GM23338 (cell line): ENCODE measurements around the gene CCT2. TPM values are rescaled to one million over a fixed set of nuclear protein-coding genes. Genes with fewer than 3 reads are reported as not detected.

ENCODE experiments used
- ATAC-seq: fragments of 200-7000 bp; cut with Tn5 transposase; 3 replicates; pipeline ENCODE4 v1.9.1; 2020
- DNase-seq: peaks from one replicate; pipeline ENCODE4 v3.0.0-alpha.2; 2015; ENCODE audit warnings: low spot score
- H2AFZ ChIP-seq: fragments of 200-600 bp; sonication (generic); 2 replicates; pipeline ENCODE4 v1.8.0; 2016; ENCODE audit warnings: antibody characterized with exemption, mild to moderate bottlenecking, moderate library complexity
- H3F3A ChIP-seq: fragments of 200-600 bp; sonication (generic); replicated peaks from 2 replicates; pipeline ENCODE4 v1.8.0; 2017; ENCODE audit warnings: antibody characterized with exemption, mixed run types, low read depth
- H3K27ac ChIP-seq: fragments of 200-600 bp; sonication (generic); 2 replicates; pipeline ENCODE4 v1.6.1; 2016; ENCODE audit warnings: low read depth
- H3K27me3 ChIP-seq: fragments of 200-600 bp; sonication (generic); 2 replicates; pipeline ENCODE4 v1.8.0; 2016; ENCODE audit warnings: mild to moderate bottlenecking, mixed run types, moderate library complexity; ENCODE audit not compliant: insufficient read depth
- H3K36me3 ChIP-seq: fragments of 200-600 bp; sonication (generic); 2 replicates; pipeline ENCODE4 v1.8.0; 2016; ENCODE audit warnings: mild to moderate bottlenecking; ENCODE audit not compliant: insufficient read depth
- H3K4me1 ChIP-seq: fragments of 200-600 bp; sonication (generic); 2 replicates; pipeline ENCODE4 v1.8.0; 2016; ENCODE audit warnings: mild to moderate bottlenecking, moderate library complexity; ENCODE audit not compliant: insufficient read depth
- H3K4me2 ChIP-seq: fragments of 200-600 bp; sonication (generic); 2 replicates; pipeline ENCODE4 v1.7.1; 2017; ENCODE audit warnings: mixed run types
- H3K4me3 ChIP-seq: fragments of 200-600 bp; sonication (generic); 2 replicates; pipeline ENCODE4 v1.6.1; 2016; ENCODE audit warnings: mixed run types
- H3K79me2 ChIP-seq: fragments of 200-600 bp; sonication (generic); replicated peaks from 2 replicates; pipeline ENCODE4 v1.8.0; 2017; ENCODE audit warnings: mild to moderate bottlenecking; ENCODE audit not compliant: insufficient read depth
- H3K9me2 ChIP-seq: fragments of 200-600 bp; sonication (generic); 2 replicates; pipeline ENCODE4 v1.8.0; 2017; ENCODE audit not compliant: insufficient read depth
- H4K20me1 ChIP-seq: fragments of 200-600 bp; sonication (generic); replicated peaks from 2 replicates; pipeline ENCODE4 v1.8.0; 2017; ENCODE audit warnings: mild to moderate bottlenecking; ENCODE audit not compliant: insufficient read depth
- H3K27ac Mint-ChIP-seq: 2 replicates; pipeline ENCODE4 v1.8.0; 2020; ENCODE audit warnings: inconsistent platforms, mild to moderate bottlenecking, moderate library complexity, mixed read lengths
- H3K27me3 Mint-ChIP-seq: 3 replicates; pipeline ENCODE4 v1.8.0; 2022; ENCODE audit warnings: low read depth, mild to moderate bottlenecking, moderate library complexity, mixed read lengths, inconsistent platforms; ENCODE audit not compliant: insufficient read depth, poor library complexity
- H3K36me3 Mint-ChIP-seq: 3 replicates; pipeline ENCODE4 v1.8.0; 2021; ENCODE audit warnings: low read depth, mild to moderate bottlenecking, inconsistent platforms, moderate library complexity, mixed read lengths
- H3K4me1 Mint-ChIP-seq: 3 replicates; pipeline ENCODE4 v1.8.0; 2020; ENCODE audit warnings: mild to moderate bottlenecking, inconsistent platforms, mixed read lengths
- H3K4me3 Mint-ChIP-seq: 3 replicates; pipeline ENCODE4 v1.8.0; 2021; ENCODE audit warnings: moderate library complexity, mild to moderate bottlenecking, inconsistent platforms, mixed read lengths
- H3K9me3 Mint-ChIP-seq: 3 replicates; pipeline ENCODE4 v1.8.0; 2020; ENCODE audit warnings: moderate library complexity, mild to moderate bottlenecking, inconsistent platforms, mixed read lengths
- CTCF ChIP-seq, 2 experiments: fragments of 200-600 bp in 1 of 2; sonication (generic) in 1 of 2; conservative IDR thresholded peaks; 2 replicates each; pipeline versions ENCODE4 v1.5.1 to v1.6.1; 2016 to 2017; ENCODE audit warnings: antibody characterized with exemption in 2 of 2, low read depth in 2 of 2, mild to moderate bottlenecking in 2 of 2, moderate library complexity in 1 of 2
- EZH2 ChIP-seq: fragments of 200-600 bp; sonication (generic); IDR thresholded peaks from one replicate; pipeline ENCODE4 v1.8.0; 2017; ENCODE audit warnings: antibody characterized with exemption, mild to moderate bottlenecking, low read depth; ENCODE audit not compliant: unreplicated experiment
- EZH2phosphoT487 ChIP-seq: fragments of 200-600 bp; sonication (generic); IDR thresholded peaks from one replicate; pipeline ENCODE4 v1.8.1; 2018; ENCODE audit warnings: antibody characterized with exemption; ENCODE audit not compliant: unreplicated experiment
- JUNB ChIP-seq: IDR thresholded peaks from one replicate; pipeline ENCODE4 v1.6.1; 2016; ENCODE audit warnings: antibody characterized with exemption; ENCODE audit not compliant: unreplicated experiment
- NANOG ChIP-seq: IDR thresholded peaks from 2 replicates; pipeline ENCODE4 v1.6.1; 2016; ENCODE audit warnings: antibody characterized with exemption, borderline replicate concordance
- POLR2AphosphoS5 ChIP-seq: IDR thresholded peaks from 2 replicates; pipeline ENCODE4 v1.6.1; 2016; ENCODE audit warnings: antibody characterized with exemption, low read depth
- STAT1 ChIP-seq: IDR thresholded peaks from one replicate; pipeline ENCODE4 v1.6.1; 2016; ENCODE audit warnings: antibody characterized with exemption; ENCODE audit not compliant: unreplicated experiment
- ZNF114 ChIP-seq: fragments of 250-450 bp; sonication (Bioruptor Pico); IDR thresholded peaks from 2 replicates; pipeline ENCODE4 v1.5.0; 2020; ENCODE audit warnings: mild to moderate bottlenecking, moderate library complexity
- ZNF331 ChIP-seq: fragments of 250-450 bp; sonication (Bioruptor Pico); IDR thresholded peaks from 2 replicates; pipeline ENCODE4 v1.5.0; 2020; ENCODE audit warnings: low read depth, mild to moderate bottlenecking, moderate library complexity
- polyA plus RNA-seq: library from polyadenylated mRNA; unstranded; fragments of >200 nt; fragmentation: Nextera tagmentation; extraction: Ambion mirVana; gene quantifications from 2 replicates; pipeline ENCODE4 v1.2.1, GENCODE V29; 2016
- total RNA-seq: library from RNA; depleted of rRNA; stranded (reverse); fragments of >200 nt; shearing (Covaris generic); gene quantifications from 2 replicates; pipeline ENCODE4 v1.2.3, GENCODE V29; 2014
- TF ChIP-seq, protein P1 (sequence below): IDR thresholded peaks from 2 replicates; pipeline ENCODE4 v1.6.1; 2016; ENCODE audit warnings: antibody characterized with exemption
- TF ChIP-seq, protein P2 (sequence below): IDR thresholded peaks from one replicate; pipeline ENCODE4 v1.6.1; 2018; ENCODE audit warnings: antibody characterized with exemption; ENCODE audit not compliant: unreplicated experiment

The CCT2 gene
- total and polyA plus RNA-seq, 2 experiments from 2014 or later, result 434 to 778 TPM

DNA sequence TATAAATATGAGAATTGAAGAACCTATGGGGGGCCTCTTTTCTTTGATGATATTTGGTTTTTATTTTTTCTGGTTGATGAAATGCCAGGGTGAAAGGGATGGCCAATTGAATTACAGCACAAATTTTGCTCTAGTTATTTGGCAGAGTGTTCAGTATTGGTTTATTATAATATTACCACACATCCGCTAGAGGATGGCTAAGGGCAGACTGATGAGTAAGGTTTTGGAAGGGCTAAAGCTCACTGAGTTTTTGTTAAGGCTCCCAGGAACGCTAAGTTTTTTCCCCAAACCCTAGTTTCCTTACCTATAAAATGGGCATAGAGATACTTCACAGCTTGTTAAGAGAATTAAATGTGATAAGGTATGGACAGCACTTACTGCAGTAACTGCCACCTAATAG is 59.8 kb downstream of the CCT2 start:
- H3K36me3 ChIP-seq, result no peaks in the 10 kb centered on the region
- peaks cover 4% of the 10 kb centered on the region for H3K27me3 Mint-ChIP-seq

DNA sequence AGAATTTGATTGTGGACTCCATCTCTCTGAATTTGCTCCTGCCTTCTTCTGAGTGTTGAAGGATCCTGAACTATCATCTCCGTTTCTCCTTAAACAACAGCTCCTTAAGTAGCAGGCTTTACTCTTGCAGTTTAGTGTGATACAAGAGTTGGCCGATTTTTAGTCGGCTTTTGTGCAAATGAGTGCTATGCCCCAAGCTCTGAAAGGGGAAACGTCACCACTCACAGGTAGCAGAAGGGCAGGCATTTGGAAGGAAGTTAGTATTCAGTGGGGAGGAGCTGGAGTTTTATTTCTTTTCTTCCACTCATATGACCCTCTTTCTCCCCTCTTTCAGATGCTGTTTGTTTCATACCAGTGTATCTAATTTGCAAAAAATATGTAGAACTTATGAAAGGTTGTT is 61.9 kb downstream of the CCT2 start:
- peak overlapping the region; percentile 60; the same call in 1 of the 2 replicates for H2AFZ ChIP-seq

More for the DNA sequence above, 59.8 kb downstream of the CCT2 start:
- Histone ChIP-seq H3F3A (no peaks in the 10 kb centered on the region), H3K4me3 (no peak overlapping the region), H3K4me2 (no peak overlapping the region), H3K27me3 (no peaks in the 10 kb centered on the region), H3K4me1 (no peaks in the 10 kb centered on the region), H3K9me2 (no peaks in the 10 kb centered on the region), H3K79me2 (no peaks in the 10 kb centered on the region), H4K20me1 (no peaks in the 10 kb centered on the region), H2AFZ (no peak overlapping the region), H3K27ac (no peak overlapping the region)
- no peak for DNase-seq
- Mint-ChIP-seq H3K4me1 (no peaks in the 10 kb centered on the region), H3K4me3 (no peak overlapping the region), H3K27ac (no peak overlapping the region), H3K36me3 (no peaks in the 10 kb centered on the region), H3K9me3 (no peaks in the 10 kb centered on the region)
- no peak for TF ChIP-seq POLR2AphosphoS5
- no peak for TF ChIP-seq EZH2phosphoT487
- no peak for TF ChIP-seq STAT1
- TF ChIP-seq NANOG, result no peak
- no peak for TF ChIP-seq CTCF (conservative IDR thresholded peaks at IDR 0.05; ENCODE audit: low read depth in 2 of 2)
- no peak for TF ChIP-seq ZNF114 (CRISPR knock-in tag)
- TF ChIP-seq, protein P1, sequence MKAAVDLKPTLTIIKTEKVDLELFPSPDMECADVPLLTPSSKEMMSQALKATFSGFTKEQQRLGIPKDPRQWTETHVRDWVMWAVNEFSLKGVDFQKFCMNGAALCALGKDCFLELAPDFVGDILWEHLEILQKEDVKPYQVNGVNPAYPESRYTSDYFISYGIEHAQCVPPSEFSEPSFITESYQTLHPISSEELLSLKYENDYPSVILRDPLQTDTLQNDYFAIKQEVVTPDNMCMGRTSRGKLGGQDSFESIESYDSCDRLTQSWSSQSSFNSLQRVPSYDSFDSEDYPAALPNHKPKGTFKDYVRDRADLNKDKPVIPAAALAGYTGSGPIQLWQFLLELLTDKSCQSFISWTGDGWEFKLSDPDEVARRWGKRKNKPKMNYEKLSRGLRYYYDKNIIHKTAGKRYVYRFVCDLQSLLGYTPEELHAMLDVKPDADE, result no peak
- TF ChIP-seq ZNF331, result no peak
- ATAC-seq, result no peak

DNA sequence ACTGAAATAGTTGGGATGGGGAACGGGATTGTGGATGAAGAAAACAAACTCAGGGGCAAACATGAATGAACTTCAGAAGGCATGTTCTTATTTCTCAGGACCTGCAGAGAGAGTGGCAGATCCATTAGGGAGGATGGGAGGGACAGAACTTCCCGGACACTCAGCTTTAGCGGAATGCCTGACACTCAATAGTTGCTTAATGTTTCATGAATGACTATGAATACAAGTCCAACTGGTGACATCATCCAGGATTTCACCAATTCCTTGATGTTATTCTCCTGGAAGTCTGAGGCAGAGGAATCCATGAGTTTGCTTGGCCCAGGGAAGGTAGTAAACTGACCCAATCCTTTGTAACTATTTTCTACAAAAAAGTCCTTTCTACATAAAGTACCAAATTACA is 63.2 kb downstream of the CCT2 start:
- Mint-ChIP-seq H3K36me3 (no peaks in the 10 kb centered on the region), H3K9me3 (no peaks in the 10 kb centered on the region), H3K27me3 (no peaks in the 10 kb centered on the region), H3K27ac (no peak overlapping the region), H3K4me1 (no peaks in the 10 kb centered on the region), H3K4me3 (no peak overlapping the region)
- no peak overlapping the region for H3K4me2 ChIP-seq
- H3F3A ChIP-seq, result no peaks in the 10 kb centered on the region
- H3K4me1 ChIP-seq, result no peaks in the 10 kb centered on the region
- no peaks in the 10 kb centered on the region for H4K20me1 ChIP-seq
- no peak overlapping the region for H2AFZ ChIP-seq
- H3K79me2 ChIP-seq, result no peaks in the 10 kb centered on the region
- H3K4me3 ChIP-seq, result no peak overlapping the region
- H3K36me3 ChIP-seq, result no peaks in the 10 kb centered on the region
- no peaks in the 10 kb centered on the region for H3K9me2 ChIP-seq
- H3K27me3 ChIP-seq, result no peaks in the 10 kb centered on the region
- ATAC-seq, result no peak
- no peak for DNase-seq
- H3K27ac ChIP-seq, result no peak overlapping the region
- no peak for TF ChIP-seq STAT1
- no peak for TF ChIP-seq POLR2AphosphoS5
- TF ChIP-seq EZH2phosphoT487, result no peak
- TF ChIP-seq NANOG, result no peak
- TF ChIP-seq, protein P2, sequence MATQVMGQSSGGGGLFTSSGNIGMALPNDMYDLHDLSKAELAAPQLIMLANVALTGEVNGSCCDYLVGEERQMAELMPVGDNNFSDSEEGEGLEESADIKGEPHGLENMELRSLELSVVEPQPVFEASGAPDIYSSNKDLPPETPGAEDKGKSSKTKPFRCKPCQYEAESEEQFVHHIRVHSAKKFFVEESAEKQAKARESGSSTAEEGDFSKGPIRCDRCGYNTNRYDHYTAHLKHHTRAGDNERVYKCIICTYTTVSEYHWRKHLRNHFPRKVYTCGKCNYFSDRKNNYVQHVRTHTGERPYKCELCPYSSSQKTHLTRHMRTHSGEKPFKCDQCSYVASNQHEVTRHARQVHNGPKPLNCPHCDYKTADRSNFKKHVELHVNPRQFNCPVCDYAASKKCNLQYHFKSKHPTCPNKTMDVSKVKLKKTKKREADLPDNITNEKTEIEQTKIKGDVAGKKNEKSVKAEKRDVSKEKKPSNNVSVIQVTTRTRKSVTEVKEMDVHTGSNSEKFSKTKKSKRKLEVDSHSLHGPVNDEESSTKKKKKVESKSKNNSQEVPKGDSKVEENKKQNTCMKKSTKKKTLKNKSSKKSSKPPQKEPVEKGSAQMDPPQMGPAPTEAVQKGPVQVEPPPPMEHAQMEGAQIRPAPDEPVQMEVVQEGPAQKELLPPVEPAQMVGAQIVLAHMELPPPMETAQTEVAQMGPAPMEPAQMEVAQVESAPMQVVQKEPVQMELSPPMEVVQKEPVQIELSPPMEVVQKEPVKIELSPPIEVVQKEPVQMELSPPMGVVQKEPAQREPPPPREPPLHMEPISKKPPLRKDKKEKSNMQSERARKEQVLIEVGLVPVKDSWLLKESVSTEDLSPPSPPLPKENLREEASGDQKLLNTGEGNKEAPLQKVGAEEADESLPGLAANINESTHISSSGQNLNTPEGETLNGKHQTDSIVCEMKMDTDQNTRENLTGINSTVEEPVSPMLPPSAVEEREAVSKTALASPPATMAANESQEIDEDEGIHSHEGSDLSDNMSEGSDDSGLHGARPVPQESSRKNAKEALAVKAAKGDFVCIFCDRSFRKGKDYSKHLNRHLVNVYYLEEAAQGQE, result no peak
- no peak for TF ChIP-seq ZNF331
- no peak for TF ChIP-seq JUNB
- TF ChIP-seq EZH2, result no peak
- no peak for TF ChIP-seq ZNF114 (CRISPR knock-in tag)

More for the DNA sequence above, 61.9 kb downstream of the CCT2 start:
- H3K4me3 Mint-ChIP-seq, result no peak overlapping the region
- H3K27me3 Mint-ChIP-seq, result no peaks in the 10 kb centered on the region
- Histone ChIP-seq H3K4me3 (no peak overlapping the region), H3K27ac (no peak overlapping the region), H3K36me3 (no peaks in the 10 kb centered on the region), H3K9me2 (no peaks in the 10 kb centered on the region), H3K79me2 (no peaks in the 10 kb centered on the region), H3K27me3 (no peaks in the 10 kb centered on the region), H4K20me1 (no peaks in the 10 kb centered on the region), H3K4me2 (no peak overlapping the region), H3F3A (no peaks in the 10 kb centered on the region), H3K4me1 (no peaks in the 10 kb centered on the region)
- H3K4me1 Mint-ChIP-seq, result no peaks in the 10 kb centered on the region
- H3K27ac Mint-ChIP-seq, result no peak overlapping the region
- H3K36me3 Mint-ChIP-seq, result no peaks in the 10 kb centered on the region
- H3K9me3 Mint-ChIP-seq, result no peaks in the 10 kb centered on the region
- no peak for ATAC-seq
- no peak for DNase-seq
- TF ChIP-seq EZH2 (no peak), EZH2phosphoT487 (no peak), STAT1 (no peak)
